ENCODE measurements around the gene CNNM2. TPM values are rescaled to one million over a fixed set of nuclear protein-coding genes. Genes with fewer than 3 reads are reported as not detected.

Gene CNNM2
- total and polyA plus RNA-seq, 2 donors (not counting 1 experiment from before 2014, with no cell fraction given), result 6.6 to 21.6 TPM

DNA sequence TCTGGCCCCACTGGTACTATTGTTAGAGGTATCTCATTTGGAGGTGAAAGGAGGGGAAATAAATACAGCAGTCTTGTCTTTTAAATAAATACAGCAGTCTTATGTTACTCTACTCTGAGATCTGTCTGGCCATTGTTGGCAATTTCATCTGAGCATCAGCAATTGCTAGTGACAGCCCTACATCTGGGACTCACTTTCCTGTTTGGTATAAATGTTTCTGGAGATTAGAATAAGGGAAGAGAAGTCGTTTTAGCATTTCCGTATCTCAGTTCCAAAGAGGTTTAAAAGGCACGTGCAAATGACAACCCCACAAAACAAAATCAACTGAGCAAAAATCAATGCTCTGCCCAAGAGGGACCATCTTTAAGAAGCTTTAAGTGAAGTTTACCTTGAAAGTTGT, 18.1 kb upstream of the CNNM2 start:
- Mint-ChIP-seq H3K4me3 (no peak overlapping the region), H3K27ac (no peak overlapping the region), H3K4me1 (no peaks in the 10 kb centered on the region), H3K9me3 (ENCODE audit: insufficient read depth) (no peaks in the 10 kb centered on the region), H3K27me3 (no peaks in the 10 kb centered on the region)
- H3K9me3 ChIP-seq (ENCODE audit: control extremely low read depth in 1 of 3, control insufficient read depth in 2 of 3, insufficient read depth in 1 of 3, low read length in 2 of 3), result no peaks in the 10 kb centered on the region
- no peaks in the 10 kb centered on the region for H3K36me3 ChIP-seq (replicated peaks in 1 of 2; ENCODE audit: control extremely low read depth in 1 of 2, control insufficient read depth in 1 of 2, extremely low read depth in 1 of 2, insufficient read depth in 2 of 2, low read length in 1 of 2)
- no peak for DNase-seq
- WGBS (ENCODE audit: insufficient coverage), result no CpG with 5 or more reads among the region's 3 CpGs
- H3K9ac ChIP-seq (ENCODE audit: low read length), result no peak overlapping the region
- intact Hi-C loops (cut with micrococcal nuclease), result no loop called here
- POLR2A ChIA-PET, result no interaction called here
- no peak for ATAC-seq (ENCODE audit: low read depth)
- no peak overlapping the region for H2AFZ ChIP-seq (ENCODE audit: insufficient read depth, low read depth, low read length, poor library complexity, severe bottlenecking)
- no peak overlapping the region for H3K4me3 ChIP-seq (ENCODE audit: control extremely low read depth in 1 of 5, extremely low read depth in 1 of 5, insufficient read depth in 1 of 5, low read depth in 2 of 5, low read length in 4 of 5)
- H3K79me2 ChIP-seq (ENCODE audit: control insufficient read depth, insufficient read depth, low read length), result no peaks in the 10 kb centered on the region
- CTCF ChIA-PET, result interaction anchor here (0.9 to 2.0 kb wide), 5 partner anchors 17 to 345 kb away, joined by 3 to 9 read pairs (median 4); no protein-coding TSS in a partner anchor
- no peaks in the 10 kb centered on the region for H4K20me1 ChIP-seq (ENCODE audit: control insufficient read depth, insufficient read depth, low read length, poor library complexity, severe bottlenecking)
- H3K4me2 ChIP-seq (replicated peaks; ENCODE audit: low read depth, low read length, poor library complexity, severe bottlenecking), result no peak overlapping the region
- no peak overlapping the region for H3K27ac ChIP-seq (ENCODE audit: low read length in 2 of 2)
- no peaks in the 10 kb centered on the region for H3K4me1 ChIP-seq (ENCODE audit: control insufficient read depth in 2 of 2, insufficient read depth in 2 of 2, low read length in 2 of 2)
- H3K27me3 ChIP-seq (replicated peaks in 1 of 4; ENCODE audit: control extremely low read depth in 1 of 4, control insufficient read depth in 3 of 4, insufficient read depth in 4 of 4, low read length in 3 of 4), result no peaks in the 10 kb centered on the region
- TF ChIP-seq, protein P1, sequence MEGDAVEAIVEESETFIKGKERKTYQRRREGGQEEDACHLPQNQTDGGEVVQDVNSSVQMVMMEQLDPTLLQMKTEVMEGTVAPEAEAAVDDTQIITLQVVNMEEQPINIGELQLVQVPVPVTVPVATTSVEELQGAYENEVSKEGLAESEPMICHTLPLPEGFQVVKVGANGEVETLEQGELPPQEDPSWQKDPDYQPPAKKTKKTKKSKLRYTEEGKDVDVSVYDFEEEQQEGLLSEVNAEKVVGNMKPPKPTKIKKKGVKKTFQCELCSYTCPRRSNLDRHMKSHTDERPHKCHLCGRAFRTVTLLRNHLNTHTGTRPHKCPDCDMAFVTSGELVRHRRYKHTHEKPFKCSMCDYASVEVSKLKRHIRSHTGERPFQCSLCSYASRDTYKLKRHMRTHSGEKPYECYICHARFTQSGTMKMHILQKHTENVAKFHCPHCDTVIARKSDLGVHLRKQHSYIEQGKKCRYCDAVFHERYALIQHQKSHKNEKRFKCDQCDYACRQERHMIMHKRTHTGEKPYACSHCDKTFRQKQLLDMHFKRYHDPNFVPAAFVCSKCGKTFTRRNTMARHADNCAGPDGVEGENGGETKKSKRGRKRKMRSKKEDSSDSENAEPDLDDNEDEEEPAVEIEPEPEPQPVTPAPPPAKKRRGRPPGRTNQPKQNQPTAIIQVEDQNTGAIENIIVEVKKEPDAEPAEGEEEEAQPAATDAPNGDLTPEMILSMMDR (IDR thresholded peaks at IDR 0.05), result no peak
- no peak for TF ChIP-seq EZH2 (IDR thresholded peaks at IDR 0.05; ENCODE audit: borderline replicate concordance, insufficient read depth, low read depth, low read length, poor library complexity, severe bottlenecking)

DNA sequence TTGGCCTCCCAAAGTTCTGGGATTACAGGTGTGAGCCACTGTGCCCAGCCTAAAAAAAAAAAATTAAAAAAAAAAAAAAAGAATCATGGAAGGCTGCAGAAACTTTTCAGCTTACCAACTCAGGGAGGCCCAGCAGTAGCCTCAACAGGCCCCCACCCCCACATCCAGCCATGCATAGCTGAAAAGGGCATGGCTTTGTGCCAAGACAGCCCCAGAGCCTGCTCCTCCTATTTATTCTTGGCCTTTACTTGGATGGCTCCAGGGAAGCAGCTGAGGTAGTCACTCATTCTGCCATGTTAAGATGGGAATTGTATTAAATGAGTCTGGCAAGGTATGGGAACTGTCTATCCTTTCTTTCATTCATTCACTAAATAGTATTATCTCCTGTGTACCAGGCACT, 13.7 kb upstream of the CNNM2 start:
- no peak overlapping the region for H3K4me3 Mint-ChIP-seq
- no peak overlapping the region for H3K27ac ChIP-seq (ENCODE audit: low read length in 2 of 2)
- no peaks in the 10 kb centered on the region for H3K79me2 ChIP-seq (ENCODE audit: control insufficient read depth, insufficient read depth, low read length)
- intact Hi-C loops (cut with micrococcal nuclease), result no loop called here
- no peak overlapping the region for H3K4me2 ChIP-seq (replicated peaks; ENCODE audit: low read depth, low read length, poor library complexity, severe bottlenecking)
- H3K4me1 ChIP-seq (ENCODE audit: control insufficient read depth in 2 of 2, insufficient read depth in 2 of 2, low read length in 2 of 2), result no peaks in the 10 kb centered on the region
- H3K9me3 Mint-ChIP-seq (ENCODE audit: insufficient read depth), result no peaks in the 10 kb centered on the region
- no peaks in the 10 kb centered on the region for H4K20me1 ChIP-seq (ENCODE audit: control insufficient read depth, insufficient read depth, low read length, poor library complexity, severe bottlenecking)
- no peaks in the 10 kb centered on the region for H3K27me3 Mint-ChIP-seq
- ATAC-seq (ENCODE audit: low read depth) (no peak), DNase-seq (no peak)
- no peaks in the 10 kb centered on the region for H3K27me3 ChIP-seq (replicated peaks in 1 of 4; ENCODE audit: control extremely low read depth in 1 of 4, control insufficient read depth in 3 of 4, insufficient read depth in 4 of 4, low read length in 3 of 4)
- no peaks in the 10 kb centered on the region for H3K4me1 Mint-ChIP-seq
- H3K9ac ChIP-seq (ENCODE audit: low read length), result no peak overlapping the region
- no peaks in the 10 kb centered on the region for H3K36me3 ChIP-seq (replicated peaks in 1 of 2; ENCODE audit: control extremely low read depth in 1 of 2, control insufficient read depth in 1 of 2, extremely low read depth in 1 of 2, insufficient read depth in 2 of 2, low read length in 1 of 2)
- no peak overlapping the region for H2AFZ ChIP-seq (ENCODE audit: insufficient read depth, low read depth, low read length, poor library complexity, severe bottlenecking)
- H3K9me3 ChIP-seq (ENCODE audit: control extremely low read depth in 1 of 3, control insufficient read depth in 2 of 3, insufficient read depth in 1 of 3, low read length in 2 of 3), result no peaks in the 10 kb centered on the region
- H3K27ac Mint-ChIP-seq, result no peak overlapping the region
- CTCF ChIA-PET, result interaction anchor here (1.4 kb wide), 1 partner anchor 68 kb away, joined by 3 read pairs; the partner anchor contains the start of gene CYP17A1
- POLR2A ChIA-PET, result no interaction called here
- no peak overlapping the region for H3K4me3 ChIP-seq (ENCODE audit: control extremely low read depth in 1 of 5, extremely low read depth in 1 of 5, insufficient read depth in 1 of 5, low read depth in 2 of 5, low read length in 4 of 5)
- TF ChIP-seq EZH2 (IDR thresholded peaks at IDR 0.05; ENCODE audit: borderline replicate concordance, insufficient read depth, low read depth, low read length, poor library complexity, severe bottlenecking), result no peak
- TF ChIP-seq, protein P1 (IDR thresholded peaks at IDR 0.05), result no peak
